NB4 (cell line): ENCODE data around the gene ZFAND3.

Source experiments
- CTCF ChIP-seq: IDR thresholded peaks from one replicate; pipeline ENCODE4 v1.5.1; 2012; ENCODE audit warnings: low read depth, low read length
- POLR2A ChIP-seq: IDR thresholded peaks from 2 replicates; pipeline ENCODE4 v1.6.1; 2011; ENCODE audit warnings: mild to moderate bottlenecking; ENCODE audit not compliant: insufficient read length; ENCODE audit errors: extremely low read depth

- TF ChIP-seq CTCF (no peak), POLR2A (no peak)
These were observed 195.8 kb downstream of the ZFAND3 start for GRCh38 chr6:38015341-38015740.
